KOPT-K1 (cell line): Measurements from ENCODE around the gene AP3D1.
"Not testable (repeated sequence)": the region's sequence is repeated elsewhere in the genome, so short reads cannot be mapped to it uniquely, and the experiment has no call there.

Experiments
- H3K27ac ChIP-seq: fragments of 200-600 bp; sonication (generic); 2 replicates; pipeline ENCODE4 v1.5.1; 2016; ENCODE audit warnings: antibody characterized with exemption, mild to moderate bottlenecking, low read depth, low read length; ENCODE audit not compliant: poor library complexity, severe bottlenecking
- H3K36me3 ChIP-seq: fragments of 200-600 bp; sonication (generic); 2 replicates; pipeline ENCODE4 v1.5.1; 2017; ENCODE audit warnings: antibody characterized with exemption, mild to moderate bottlenecking, low read length, moderate library complexity; ENCODE audit not compliant: insufficient read depth
- H3K9me3 ChIP-seq: fragments of 200-600 bp; sonication (generic); 2 replicates; pipeline ENCODE4 v1.5.1; 2017; ENCODE audit warnings: antibody characterized with exemption, low read length, mild to moderate bottlenecking; ENCODE audit not compliant: insufficient read depth, poor library complexity, severe bottlenecking

Gene AP3D1

DNA sequence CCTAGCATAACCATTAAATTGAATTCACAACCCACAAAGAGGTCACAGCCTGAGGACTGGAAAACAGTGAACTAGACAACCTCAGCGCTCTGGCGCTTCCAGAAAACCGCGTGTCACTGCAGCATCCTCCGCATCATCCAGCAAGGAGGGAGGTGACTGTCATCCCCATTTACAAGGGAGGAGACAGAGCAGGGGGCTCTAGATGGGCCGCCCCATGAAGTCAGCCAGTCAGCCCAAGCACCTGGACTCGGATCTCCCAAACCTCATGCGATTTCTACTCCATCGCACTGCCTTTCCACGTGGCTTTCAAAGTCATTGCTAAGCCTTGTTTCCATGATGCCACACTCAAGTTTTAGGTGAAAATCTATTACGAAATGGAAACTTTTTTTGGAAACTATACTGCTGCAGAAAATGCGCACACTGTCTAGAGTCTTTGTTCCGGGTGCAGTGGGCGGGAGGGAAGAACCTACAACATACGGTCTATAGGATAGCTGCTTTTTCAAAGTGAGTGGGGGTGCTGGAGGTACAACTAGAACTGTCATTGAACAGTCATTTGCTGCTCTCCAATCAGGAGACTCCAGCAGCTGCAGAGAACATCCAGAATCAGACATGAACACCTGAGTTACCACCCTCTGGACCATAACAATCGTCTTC is 2.8 kb downstream of the AP3D1 start:
- H3K27ac ChIP-seq, result no peak overlapping the region
- H3K36me3 ChIP-seq, result peaks cover 37% of the 10 kb centered on the region
- no peaks in the 10 kb centered on the region for H3K9me3 ChIP-seq

DNA sequence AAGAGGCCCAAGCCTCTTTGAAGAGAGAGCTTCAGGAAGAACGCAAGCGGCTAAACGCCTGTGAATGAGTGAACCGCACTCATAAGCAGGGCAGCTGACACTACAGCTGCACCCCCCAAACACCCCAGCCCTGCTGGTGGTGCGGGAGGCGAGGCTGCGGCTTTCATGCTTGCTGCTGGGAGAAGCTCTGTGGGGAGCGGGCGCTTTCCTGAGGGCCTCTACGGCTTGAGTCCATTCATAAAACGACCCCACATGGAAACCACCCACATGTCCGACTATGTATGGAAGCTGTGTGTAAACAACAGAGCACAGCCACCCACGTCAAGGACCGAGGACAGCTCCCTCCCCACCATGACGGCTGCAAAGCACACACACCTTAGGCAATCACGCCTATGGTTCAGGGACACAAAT is 5.5 kb downstream of the AP3D1 start:
- Histone ChIP-seq H3K9me3 (no peaks in the 10 kb centered on the region), H3K27ac (peak overlapping the region; percentile 54), H3K36me3 (peaks cover 43% of the 10 kb centered on the region)

DNA sequence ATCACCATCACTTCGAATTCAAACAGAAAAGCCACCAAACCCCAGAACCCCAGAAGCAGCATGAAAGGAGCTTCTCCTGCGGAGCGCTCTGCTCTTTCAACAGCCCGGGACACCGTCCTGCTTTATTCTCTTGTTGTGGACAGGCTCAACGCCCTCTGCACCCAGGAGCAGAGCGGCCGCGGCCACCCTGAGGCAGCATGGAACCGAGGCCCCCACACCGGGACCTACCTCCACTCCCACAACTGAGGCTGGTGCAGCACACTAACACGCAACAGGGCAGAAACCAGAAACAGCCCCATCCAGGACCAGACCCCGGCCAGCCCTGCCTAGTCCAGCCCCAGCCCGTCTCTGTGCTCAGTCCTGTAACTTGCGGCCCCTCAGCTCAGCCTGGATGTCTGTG is 7.2 kb downstream of the AP3D1 start:
- Histone ChIP-seq H3K36me3 (peaks cover 52% of the 10 kb centered on the region), H3K27ac (no peak overlapping the region), H3K9me3 (no peaks in the 10 kb centered on the region)

- peaks cover 61% of the 10 kb centered on the region for H3K36me3 ChIP-seq
- no peaks in the 10 kb centered on the region for H3K9me3 ChIP-seq
- no peak overlapping the region for H3K27ac ChIP-seq
Observed at GRCh38 chr19:2142173-2142829, 9.1 kb downstream of the AP3D1 start.

- no peak overlapping the region for H3K27ac ChIP-seq
- H3K9me3 ChIP-seq, result no peaks in the 10 kb centered on the region
- peaks cover 67% of the 10 kb centered on the region for H3K36me3 ChIP-seq
Observed at GRCh38 chr19:2140138-2140569, 11.2 kb downstream of the AP3D1 start.

DNA sequence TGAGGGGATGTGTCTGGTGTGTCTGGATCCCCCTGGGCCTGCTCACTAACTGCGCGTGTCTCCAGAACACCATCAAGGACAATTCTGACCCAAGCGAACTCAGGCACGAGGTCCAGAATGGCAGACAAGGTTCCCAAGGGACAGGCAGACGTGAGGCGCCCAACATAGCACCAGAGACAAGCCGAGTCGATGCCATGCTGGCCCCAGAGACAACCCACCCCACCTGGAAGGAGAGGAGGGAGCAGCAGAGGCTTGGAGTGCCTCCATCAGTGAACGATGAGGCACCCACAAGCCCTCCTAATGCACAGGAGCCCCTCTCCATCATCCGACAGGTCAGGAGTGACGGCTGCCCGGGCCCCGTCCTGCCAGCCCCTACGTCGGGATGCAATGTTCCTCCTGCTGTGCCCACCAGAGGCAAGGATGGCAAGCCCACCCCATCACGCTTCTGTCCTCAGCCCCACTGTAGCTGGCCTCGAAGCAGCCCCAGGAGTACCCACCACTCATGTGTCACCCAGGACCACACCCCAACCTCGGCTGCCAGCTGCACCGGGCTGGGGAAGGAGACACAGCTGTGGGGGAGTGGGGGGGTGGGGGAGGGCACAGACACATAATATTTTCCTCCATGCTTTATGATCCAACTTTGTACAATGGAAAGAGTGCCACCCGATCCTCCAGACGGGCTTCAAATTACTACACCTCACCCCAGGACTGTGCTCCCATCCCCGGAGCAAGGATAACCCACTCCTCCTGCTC is 11.8 kb downstream of the AP3D1 start:
- Histone ChIP-seq H3K36me3 (peaks cover 61% of the 10 kb centered on the region), H3K9me3 (no peaks in the 10 kb centered on the region), H3K27ac (no peak overlapping the region)

GRCh38 chr19:2138061-2138728 is 13.2 kb downstream of the AP3D1 start:
- peaks cover 66% of the 10 kb centered on the region for H3K36me3 ChIP-seq
- H3K27ac ChIP-seq, result no peak overlapping the region
- no peaks in the 10 kb centered on the region for H3K9me3 ChIP-seq

GRCh38 chr19:2136796-2137195 is 14.6 kb downstream of the AP3D1 start:
- Histone ChIP-seq H3K9me3 (no peaks in the 10 kb centered on the region), H3K27ac (no peak overlapping the region), H3K36me3 (peaks cover 74% of the 10 kb centered on the region)

GRCh38 chr19:2135474-2136402 is 15.6 kb downstream of the AP3D1 start:
- H3K9me3 ChIP-seq, result no peaks in the 10 kb centered on the region
- no peak overlapping the region for H3K27ac ChIP-seq
- H3K36me3 ChIP-seq, result peaks cover 83% of the 10 kb centered on the region

DNA sequence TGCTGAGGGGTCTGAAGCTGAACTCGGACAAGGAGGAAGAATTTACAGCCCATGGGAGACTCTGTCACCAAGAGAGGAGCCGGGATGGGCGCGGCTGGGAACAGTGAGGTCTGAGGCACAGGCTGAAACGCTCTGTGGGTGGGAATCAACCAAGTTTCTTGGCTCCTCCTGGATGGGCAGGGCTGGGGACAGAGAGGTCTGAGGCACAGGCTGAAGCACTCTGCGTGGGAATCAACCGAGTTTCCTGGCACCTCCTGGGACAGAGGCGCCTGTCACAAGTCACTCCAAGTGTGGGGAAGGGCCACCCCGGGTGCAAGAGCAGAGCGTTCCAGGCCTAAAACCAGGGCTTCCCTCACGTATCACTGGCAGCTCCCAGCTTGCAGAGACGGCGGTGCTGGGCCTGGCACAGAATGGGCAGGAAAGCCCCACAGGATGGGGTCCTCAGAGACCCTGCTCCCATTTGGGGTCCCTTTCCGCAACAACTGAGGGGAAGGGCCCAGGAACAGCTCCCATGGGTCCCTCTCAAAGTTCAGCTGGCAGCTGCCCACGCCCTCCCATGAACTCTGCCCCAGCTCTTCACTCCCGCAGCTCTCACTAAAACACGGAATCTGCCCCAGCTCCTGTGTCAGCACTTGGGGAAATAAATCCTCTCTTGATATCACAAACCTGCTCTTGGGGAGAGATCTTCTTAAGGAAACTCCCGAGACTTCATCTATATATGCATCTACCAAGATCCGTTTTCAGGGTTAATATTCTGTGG is 18.5 kb downstream of the AP3D1 start:
- peaks cover 77% of the 10 kb centered on the region for H3K36me3 ChIP-seq

GRCh38 chr19:2132191-2132590 is 19.2 kb downstream of the AP3D1 start:
- H3K36me3 ChIP-seq, result peaks cover 77% of the 10 kb centered on the region
- H3K27ac ChIP-seq, result no peak overlapping the region
- no peaks in the 10 kb centered on the region for H3K9me3 ChIP-seq

More for the DNA sequence above, 18.5 kb downstream of the AP3D1 start:
- Histone ChIP-seq H3K27ac (no peak overlapping the region), H3K9me3 (no peaks in the 10 kb centered on the region)

DNA sequence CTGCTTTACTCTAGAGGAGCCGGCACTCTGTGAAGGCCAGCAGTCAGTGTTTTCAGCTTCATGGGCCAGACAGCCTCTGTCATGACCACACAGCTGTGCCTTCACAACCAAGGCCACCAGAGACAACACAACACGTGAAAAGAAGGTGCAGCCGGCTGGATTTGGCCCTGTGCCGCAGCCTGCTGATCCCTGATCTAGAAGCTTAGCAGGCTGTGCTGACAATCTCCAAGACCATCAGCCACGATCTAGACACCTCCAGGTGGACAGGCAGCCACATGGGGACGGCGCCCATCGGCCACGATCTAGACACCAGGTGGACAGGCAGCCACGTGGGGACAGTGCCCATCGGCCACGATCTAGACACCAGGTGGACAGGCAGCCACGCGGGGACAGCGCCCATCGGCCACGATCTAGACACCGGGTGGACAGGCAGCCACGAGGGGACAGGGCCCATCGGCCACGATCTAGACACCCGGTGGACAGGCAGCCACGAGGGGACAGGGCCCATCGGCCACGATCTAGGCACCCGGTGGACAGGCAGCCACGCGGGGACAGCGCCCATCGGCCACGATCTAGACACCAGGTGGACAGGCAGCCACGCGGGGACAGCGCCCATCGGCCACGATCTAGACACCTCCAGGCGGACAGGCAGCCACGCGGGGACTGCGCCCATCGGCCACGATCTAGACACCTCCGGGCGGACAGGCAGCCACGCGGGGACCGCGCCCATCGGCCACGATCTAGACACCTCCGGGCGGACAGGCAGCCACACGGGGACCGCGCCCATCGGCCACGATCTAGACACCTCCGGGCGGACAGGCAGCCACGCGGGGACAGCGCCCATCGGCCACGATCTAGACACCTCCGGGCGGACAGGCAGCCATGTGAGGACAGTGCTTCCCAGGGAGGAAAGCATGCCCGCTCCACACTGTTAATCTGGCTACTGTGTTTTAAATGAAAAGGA is 20.1 kb downstream of the AP3D1 start:
- not testable (repeated sequence) for H3K9me3 ChIP-seq, H3K27ac ChIP-seq
- H3K36me3 ChIP-seq, result peaks cover 77% of the 10 kb centered on the region
